ENCODE data around the gene CCNI. TPM values are rescaled to one million over a fixed set of nuclear protein-coding genes. Genes with fewer than 3 reads are reported as not detected.

Gene CCNI
- total RNA-seq, 3 donors from 2014 or later, result 267 to 346 (median 271) TPM

DNA sequence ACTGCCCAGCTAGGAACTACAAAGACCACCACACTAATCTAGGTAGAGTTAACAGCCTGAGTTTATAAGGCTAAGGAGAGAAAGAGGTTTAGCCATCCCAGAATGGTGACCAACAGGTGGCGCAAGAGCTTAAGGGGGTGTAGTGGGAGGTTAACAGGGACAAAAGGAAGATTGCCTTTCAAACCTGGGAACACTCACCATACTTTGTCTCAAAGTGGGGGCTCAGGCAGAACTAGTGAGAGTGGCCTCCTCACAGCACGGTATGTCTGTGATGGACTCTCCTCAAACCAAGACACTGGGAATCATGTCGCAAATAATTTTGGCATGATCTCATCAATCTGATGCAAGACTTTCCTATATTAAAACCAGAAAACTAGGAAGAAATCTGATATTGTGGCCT, 23.4 kb downstream of the CCNI start:
- TF ChIP-seq, protein P1, sequence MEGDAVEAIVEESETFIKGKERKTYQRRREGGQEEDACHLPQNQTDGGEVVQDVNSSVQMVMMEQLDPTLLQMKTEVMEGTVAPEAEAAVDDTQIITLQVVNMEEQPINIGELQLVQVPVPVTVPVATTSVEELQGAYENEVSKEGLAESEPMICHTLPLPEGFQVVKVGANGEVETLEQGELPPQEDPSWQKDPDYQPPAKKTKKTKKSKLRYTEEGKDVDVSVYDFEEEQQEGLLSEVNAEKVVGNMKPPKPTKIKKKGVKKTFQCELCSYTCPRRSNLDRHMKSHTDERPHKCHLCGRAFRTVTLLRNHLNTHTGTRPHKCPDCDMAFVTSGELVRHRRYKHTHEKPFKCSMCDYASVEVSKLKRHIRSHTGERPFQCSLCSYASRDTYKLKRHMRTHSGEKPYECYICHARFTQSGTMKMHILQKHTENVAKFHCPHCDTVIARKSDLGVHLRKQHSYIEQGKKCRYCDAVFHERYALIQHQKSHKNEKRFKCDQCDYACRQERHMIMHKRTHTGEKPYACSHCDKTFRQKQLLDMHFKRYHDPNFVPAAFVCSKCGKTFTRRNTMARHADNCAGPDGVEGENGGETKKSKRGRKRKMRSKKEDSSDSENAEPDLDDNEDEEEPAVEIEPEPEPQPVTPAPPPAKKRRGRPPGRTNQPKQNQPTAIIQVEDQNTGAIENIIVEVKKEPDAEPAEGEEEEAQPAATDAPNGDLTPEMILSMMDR (IDR thresholded peaks at IDR 0.05), result peak in 2 of 3 donors; percentile 17 to 46
- TF ChIP-seq POLR2A (IDR thresholded peaks at IDR 0.05), result no peak
- no peak for DNase-seq (ENCODE audit: low spot score in 2 of 2)
- peak overlapping the region; percentile 2 to 6 for H3K27ac ChIP-seq

DNA sequence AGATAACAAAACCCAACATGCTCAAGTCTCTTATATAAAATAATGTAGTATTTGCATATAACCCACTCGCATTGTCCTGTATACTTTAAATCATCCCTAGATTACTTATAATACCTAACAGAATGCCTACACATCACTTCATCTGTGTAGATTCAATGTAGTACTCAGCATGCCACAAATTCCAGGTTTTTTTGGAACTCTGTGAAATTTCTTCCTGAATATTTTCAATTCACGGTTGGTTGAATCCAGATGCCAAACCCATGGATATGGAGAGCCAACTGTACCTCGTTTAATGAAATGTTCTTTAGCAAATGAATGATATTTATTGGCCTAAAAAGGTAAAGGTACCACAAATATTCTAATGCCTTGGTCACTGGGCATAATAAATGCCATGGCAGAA, 24.8 kb downstream of the CCNI start:
- TF ChIP-seq POLR2A (IDR thresholded peaks at IDR 0.05) (no peak), POLR2AphosphoS5 (IDR thresholded peaks at IDR 0.05) (no peak)
- TF ChIP-seq, protein P1 (IDR thresholded peaks at IDR 0.05), result no peak
- H3K4me1 ChIP-seq, result no peaks in the 10 kb centered on the region
- DNase-seq (ENCODE audit: low spot score in 2 of 2), result no peak
- H3K27ac ChIP-seq, result no peak overlapping the region
- no peaks in the 10 kb centered on the region for H3K27me3 ChIP-seq
- H3K9me3 ChIP-seq, result no peaks in the 10 kb centered on the region
- peaks cover 7% of the 10 kb centered on the region for H3K36me3 ChIP-seq
- intact Hi-C loops (cut with DNase I; ENCODE audit: low total_unique reads), result no loop called here
- no peak overlapping the region for H3K4me3 ChIP-seq

More for the DNA sequence above, 23.4 kb downstream of the CCNI start:
- Histone ChIP-seq H3K27me3 (no peaks in the 10 kb centered on the region), H3K36me3 (peaks cover 7% of the 10 kb centered on the region), H3K4me3 (no peak overlapping the region), H3K9me3 (no peaks in the 10 kb centered on the region), H3K4me1 (no peaks in the 10 kb centered on the region)
- intact Hi-C loops (cut with DNase I; ENCODE audit: low total_unique reads), result no loop called here

DNA sequence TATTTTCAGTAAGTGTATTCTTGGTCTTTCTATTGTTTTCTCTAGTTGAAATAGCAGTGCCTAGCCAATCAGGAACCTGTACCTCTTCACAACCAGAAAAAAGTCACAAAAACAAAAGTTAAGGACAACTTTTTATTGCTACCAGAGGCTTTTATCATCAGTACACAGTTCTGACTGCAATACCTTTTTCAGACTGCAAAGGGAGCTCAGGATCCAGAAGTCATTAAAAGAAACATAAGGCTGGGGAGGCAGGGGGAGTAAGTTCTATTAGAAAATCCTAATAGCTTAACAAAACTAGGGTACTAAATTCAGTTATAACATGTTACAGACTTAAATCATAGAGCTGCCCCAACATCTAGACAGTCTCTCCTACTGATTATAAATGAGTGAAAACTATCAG, 28.8 kb downstream of the CCNI start:
- intact Hi-C loops (cut with DNase I; ENCODE audit: low total_unique reads), result no loop called here
- H3K27ac ChIP-seq, result no peak overlapping the region
- TF ChIP-seq, protein P1 (IDR thresholded peaks at IDR 0.05), result peak in 1 of 3 donors; percentile 31
- TF ChIP-seq POLR2AphosphoS5 (IDR thresholded peaks at IDR 0.05), result no peak
- H3K4me3 ChIP-seq, result no peak overlapping the region
- no peaks in the 10 kb centered on the region for H3K9me3 ChIP-seq
- H3K27me3 ChIP-seq, result no peaks in the 10 kb centered on the region
- H3K4me1 ChIP-seq, result peaks cover 0 to 5% of the 10 kb centered on the region in 2 donors
- no peaks in the 10 kb centered on the region for H3K36me3 ChIP-seq
- no peak for DNase-seq (ENCODE audit: low spot score in 2 of 2)

DNA sequence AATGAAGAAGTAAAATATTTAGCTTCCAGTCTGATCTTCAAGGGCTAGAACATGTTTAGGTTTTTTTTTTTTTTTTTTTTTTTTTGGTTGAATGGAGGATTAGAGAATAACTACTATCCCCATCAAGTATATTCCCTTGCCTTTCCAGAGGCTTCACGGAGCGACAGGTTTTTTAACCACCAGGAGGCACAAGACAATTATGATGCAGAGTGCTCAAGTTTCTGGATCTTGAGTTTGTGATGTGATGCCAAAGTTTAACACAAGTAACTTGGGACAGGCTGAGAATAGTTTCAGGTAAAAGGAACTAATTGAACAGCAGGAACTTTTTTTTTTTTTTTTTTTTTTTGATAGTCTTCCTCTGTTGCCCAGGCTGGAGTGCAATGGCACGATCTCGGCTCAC, 30.3 kb downstream of the CCNI start:
- no peak overlapping the region for H3K27ac ChIP-seq
- intact Hi-C loops (cut with DNase I; ENCODE audit: low total_unique reads), result no loop called here
- no peaks in the 10 kb centered on the region for H3K9me3 ChIP-seq
- DNase-seq (ENCODE audit: low spot score in 2 of 2), result no peak
- no peaks in the 10 kb centered on the region for H3K27me3 ChIP-seq
- H3K4me1 ChIP-seq, result peaks cover 0 to 5% of the 10 kb centered on the region in 2 donors
- no peak overlapping the region for H3K4me3 ChIP-seq
- H3K36me3 ChIP-seq, result no peaks in the 10 kb centered on the region
- TF ChIP-seq POLR2A (IDR thresholded peaks at IDR 0.05), result no peak
- TF ChIP-seq, protein P1 (IDR thresholded peaks at IDR 0.05), result no peak
- no peak for TF ChIP-seq POLR2AphosphoS5 (IDR thresholded peaks at IDR 0.05)

DNA sequence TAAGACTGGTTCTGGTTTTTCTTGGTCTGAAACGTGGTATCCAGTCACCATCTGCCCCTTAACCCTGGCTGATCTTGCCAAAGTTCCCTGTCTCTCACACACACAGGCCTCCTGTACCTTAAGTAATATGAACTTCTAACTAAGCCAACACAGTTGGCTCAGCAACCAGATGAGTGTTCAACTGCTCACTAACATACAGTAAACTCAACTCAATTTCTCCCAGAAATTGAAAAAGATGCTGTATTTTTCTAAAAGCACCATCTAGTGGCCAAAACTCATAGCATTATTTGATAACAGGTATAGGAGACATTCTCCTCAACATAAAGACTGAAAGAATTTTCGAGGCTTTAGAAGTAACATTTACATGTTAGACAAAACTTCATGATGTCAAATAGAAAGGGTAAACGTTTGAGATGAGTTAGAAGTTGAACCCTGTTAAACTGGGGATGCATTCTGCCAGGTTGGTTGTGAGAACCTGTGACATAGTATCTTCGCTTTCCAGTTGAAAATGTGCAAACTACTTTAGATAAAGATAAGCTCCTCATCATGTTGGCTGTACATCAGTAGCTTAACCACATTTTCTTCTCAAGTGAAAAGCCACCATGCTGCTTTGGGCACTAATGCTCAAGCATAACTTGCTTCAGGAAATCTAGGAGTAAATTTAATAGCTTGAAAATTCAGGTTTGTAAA, 31.2 kb downstream of the CCNI start:
- Histone ChIP-seq H3K27ac (peak overlapping the region in 1 of 2 donors; percentile 65), H3K36me3 (no peaks in the 10 kb centered on the region), H3K27me3 (no peaks in the 10 kb centered on the region), H3K4me1 (peaks cover 0 to 5% of the 10 kb centered on the region in 2 donors), H3K4me3 (no peak overlapping the region), H3K9me3 (no peaks in the 10 kb centered on the region)
- DNase-seq (ENCODE audit: low spot score in 2 of 2), result no peak
- intact Hi-C loops (cut with DNase I; ENCODE audit: low total_unique reads), result no loop called here
- no peak for TF ChIP-seq POLR2AphosphoS5 (IDR thresholded peaks at IDR 0.05)
- no peak for TF ChIP-seq POLR2A (IDR thresholded peaks at IDR 0.05)
- TF ChIP-seq, protein P1 (IDR thresholded peaks at IDR 0.05), result peak in 2 of 3 donors; percentile 30 to 47
